Endothelial cell of umbilical vein (primary cell): ENCODE results near the gene FMNL2. TPM values are rescaled to one million over a fixed set of nuclear protein-coding genes. Genes with fewer than 3 reads are reported as not detected.

ENCODE experiments used
- BruUV-seq: library from RNA; stranded (reverse); fragments of 400-500 nt; replicated peaks from 2 replicates; lab custom pipeline; 2021; lab: Mats Ljungman, UMichigan
- CTCF ChIA-PET: fragments of 300-600, 350-600 bp; sonication (Branson Sonifier 250); formaldehyde crosslinking; loops from one replicate; lab custom pipeline; 2021; ENCODE audit warnings: antibody characterized with exemption, inconsistent platforms; lab: Charles Lee
- POLR2A ChIA-PET: fragments of 300-600, 350-600 bp; sonication (Branson Sonifier 250); formaldehyde crosslinking; loops from one replicate; lab custom pipeline; 2021; ENCODE audit warnings: antibody characterized with exemption, inconsistent platforms; lab: Charles Lee
- DNase-seq: peaks from one replicate; pipeline ENCODE4 v3.0.0-alpha.2; 2011; ENCODE audit warnings: low read depth, low spot score
- FAIRE-seq: peaks from 2 replicates; lab custom pipeline; 2011; peaks lifted over from hg19 to GRCh38; lab: Jason Lieb, UNC
- H2AFZ ChIP-seq: 2 replicates; pipeline ENCODE4 v1.6.0; 2012; ENCODE audit warnings: low read depth, low read length, control low read depth, inconsistent platforms
- H3K27ac ChIP-seq: 2 replicates; pipeline ENCODE4 v1.5.1; 2011; ENCODE audit warnings: low read depth, mild to moderate bottlenecking, control low read depth, low read length, moderate library complexity; ENCODE audit not compliant: insufficient read depth
- H3K27me3 ChIP-seq, 2 experiments: 2 replicates each; pipeline versions ENCODE4 v1.6.0 to v1.6.1; 2011; ENCODE audit warnings: low read length in 2 of 2, mixed read lengths in 1 of 2; ENCODE audit not compliant: control insufficient read depth in 2 of 2, insufficient read depth in 2 of 2
- H3K36me3 ChIP-seq, 2 experiments: 2 replicates in 1 of 2; 3 replicates in 1 of 2; pipeline ENCODE4 v1.5.1; 2011; ENCODE audit warnings: low read length in 2 of 2, mild to moderate bottlenecking in 1 of 2, moderate library complexity in 1 of 2; ENCODE audit not compliant: control insufficient read depth in 2 of 2, insufficient read depth in 2 of 2; ENCODE audit errors: extremely low read depth in 1 of 2
- H3K4me1 ChIP-seq: 3 replicates; pipeline ENCODE4 v1.5.1; 2011; ENCODE audit warnings: mild to moderate bottlenecking, low read length; ENCODE audit not compliant: control insufficient read depth, insufficient read depth; ENCODE audit errors: extremely low read depth
- H3K4me2 ChIP-seq: 2 replicates; pipeline ENCODE4 v1.6.1; 2011; ENCODE audit warnings: low read length, control low read depth, mixed read lengths; ENCODE audit not compliant: insufficient read depth
- H3K4me3 ChIP-seq, 3 experiments: fragments of 200-600 bp in 1 of 3; sonication (generic), shearing (Covaris generic) in 1 of 3; replicated peaks in 1 of 3; 2 replicates each; pipeline ENCODE4 v1.5.1; 2011 to 2016; ENCODE audit warnings: control low read depth in 3 of 3, low read length in 3 of 3, mild to moderate bottlenecking in 2 of 3, inconsistent platforms in 1 of 3, low read depth in 1 of 3, moderate library complexity in 1 of 3; ENCODE audit not compliant: insufficient read depth in 1 of 3
- H3K79me2 ChIP-seq: 2 replicates; pipeline ENCODE4 v1.6.0; 2012; ENCODE audit warnings: low read length, inconsistent platforms; ENCODE audit not compliant: control insufficient read depth, insufficient read depth
- H3K9ac ChIP-seq: replicated peaks from 2 replicates; pipeline ENCODE3; 2011; ENCODE audit warnings: low read length, control low read depth; ENCODE audit not compliant: insufficient read depth; ENCODE audit errors: extremely low read depth
- H3K9me1 ChIP-seq: replicated peaks from 3 replicates; pipeline ENCODE4 v1.6.0; 2011; ENCODE audit warnings: mild to moderate bottlenecking, low read length; ENCODE audit not compliant: control insufficient read depth, insufficient read depth; ENCODE audit errors: extremely low read depth
- H3K9me3 ChIP-seq: replicated peaks from 2 replicates; pipeline ENCODE4 v1.5.1; 2012; ENCODE audit warnings: low read length, inconsistent platforms; ENCODE audit not compliant: control insufficient read depth, insufficient read depth
- H4K20me1 ChIP-seq: replicated peaks from 2 replicates; pipeline ENCODE3; 2011; ENCODE audit warnings: mild to moderate bottlenecking, low read length; ENCODE audit not compliant: control insufficient read depth, insufficient read depth; ENCODE audit errors: extremely low read depth
- EZH2 ChIP-seq: IDR thresholded peaks from 2 replicates; pipeline ENCODE4 v1.6.1; 2012; ENCODE audit warnings: borderline replicate concordance, low read depth, mild to moderate bottlenecking, moderate library complexity, low read length, inconsistent platforms; ENCODE audit not compliant: severe bottlenecking
- GATA2 ChIP-seq: IDR thresholded peaks from 2 replicates; pipeline ENCODE4 v1.7.0; 2011; ENCODE audit warnings: low read depth, mild to moderate bottlenecking, moderate library complexity, mixed read lengths, low read length; ENCODE audit not compliant: insufficient read length, insufficient read depth
- JUN ChIP-seq: IDR thresholded peaks from 2 replicates; pipeline ENCODE4 v1.6.1; 2011; ENCODE audit warnings: borderline replicate concordance, low read depth; ENCODE audit not compliant: insufficient read length, insufficient read depth
- MYC ChIP-seq: IDR thresholded peaks from one replicate; pipeline ENCODE4 v1.6.1; 2011; ENCODE audit warnings: mild to moderate bottlenecking, low read depth, low read length
- dilution Hi-C: fragments of 300-500 bp; cut with MboI; formaldehyde crosslinking; loops from one replicate; pipeline ENCODE4 v1.15.0; 2019; ENCODE audit warnings: low sequenced_read_pairs; ENCODE audit not compliant: extremely low pct_ligation_motif_present
- intact Hi-C: fragments of 100-400 bp; cut with micrococcal nuclease; formaldehyde crosslinking; loops from one replicate; pipeline ENCODE4 v1.10.0; 2022
- polyA plus RNA-seq, 4 experiments: library from polyadenylated mRNA; depleted of rRNA in 3 of 4; stranded (reverse) in 3 of 4; unstranded in 1 of 4; fragments of >200 nt; gene quantifications; 2 replicates each; pipeline versions ENCODE4 v1.2.1 to v1.2.3, GENCODE V29; 2011 to 2012; ENCODE audit warnings: missing spikeins in 1 of 4
- total RNA-seq: library from RNA; stranded (reverse); gene quantifications from 2 replicates; pipeline ENCODE4 v1.2.3, GENCODE V29; 2021
- TF ChIP-seq, protein P1 (sequence below), 2 donors: IDR thresholded peaks; 1 replicate in 1 of 2; 2 replicates in 1 of 2; pipeline ENCODE4 v1.5.1; 2011; ENCODE audit warnings: low read length in 2 of 2, mild to moderate bottlenecking in 2 of 2, moderate library complexity in 2 of 2, control low read depth in 1 of 2, inconsistent platforms in 1 of 2, low read depth in 1 of 2; ENCODE audit not compliant: insufficient read depth in 1 of 2; ENCODE audit errors: extremely low read depth in 1 of 2
- TF ChIP-seq, protein P2 (sequence below): IDR thresholded peaks from 2 replicates; pipeline ENCODE4 v1.6.1; 2011; ENCODE audit not compliant: insufficient read depth, insufficient read length

FMNL2 gene
- total and polyA plus RNA-seq, 2 donors (not counting 3 experiments of a cell fraction or from before 2014, with no cell fraction given), result 8.3 to 28.0 TPM

DNA sequence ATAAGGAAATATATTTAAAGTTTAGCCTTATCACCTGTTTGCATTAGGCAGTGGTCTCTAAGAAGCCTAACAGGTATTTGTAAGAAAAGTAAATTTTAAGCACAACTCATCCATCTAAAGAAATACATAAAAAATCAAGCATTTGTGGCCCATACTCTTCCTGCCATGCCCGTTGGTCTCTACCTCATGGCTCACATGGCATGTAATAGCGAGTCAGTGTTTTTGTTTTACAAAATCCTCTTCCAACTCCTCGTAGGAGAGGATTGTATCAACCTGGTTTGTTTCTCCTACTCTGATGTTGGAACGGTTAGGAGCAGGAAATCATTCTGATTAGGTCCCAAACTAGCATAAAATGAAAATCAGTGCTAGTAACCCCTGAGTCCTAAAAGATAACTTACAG is 91.8 kb downstream of the FMNL2 start:
- FAIRE-seq, result no peak
- TF ChIP-seq GATA2 (no peak), MYC (no peak), EZH2 (no peak), JUN (no peak)
- TF ChIP-seq, protein P1, sequence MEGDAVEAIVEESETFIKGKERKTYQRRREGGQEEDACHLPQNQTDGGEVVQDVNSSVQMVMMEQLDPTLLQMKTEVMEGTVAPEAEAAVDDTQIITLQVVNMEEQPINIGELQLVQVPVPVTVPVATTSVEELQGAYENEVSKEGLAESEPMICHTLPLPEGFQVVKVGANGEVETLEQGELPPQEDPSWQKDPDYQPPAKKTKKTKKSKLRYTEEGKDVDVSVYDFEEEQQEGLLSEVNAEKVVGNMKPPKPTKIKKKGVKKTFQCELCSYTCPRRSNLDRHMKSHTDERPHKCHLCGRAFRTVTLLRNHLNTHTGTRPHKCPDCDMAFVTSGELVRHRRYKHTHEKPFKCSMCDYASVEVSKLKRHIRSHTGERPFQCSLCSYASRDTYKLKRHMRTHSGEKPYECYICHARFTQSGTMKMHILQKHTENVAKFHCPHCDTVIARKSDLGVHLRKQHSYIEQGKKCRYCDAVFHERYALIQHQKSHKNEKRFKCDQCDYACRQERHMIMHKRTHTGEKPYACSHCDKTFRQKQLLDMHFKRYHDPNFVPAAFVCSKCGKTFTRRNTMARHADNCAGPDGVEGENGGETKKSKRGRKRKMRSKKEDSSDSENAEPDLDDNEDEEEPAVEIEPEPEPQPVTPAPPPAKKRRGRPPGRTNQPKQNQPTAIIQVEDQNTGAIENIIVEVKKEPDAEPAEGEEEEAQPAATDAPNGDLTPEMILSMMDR (IDR thresholded peaks at IDR 0.05; ENCODE audit: extremely low read depth in 1 of 2, insufficient read depth in 1 of 2, low read depth in 1 of 2, low read length in 2 of 2), result no peak
- TF ChIP-seq, protein P2, sequence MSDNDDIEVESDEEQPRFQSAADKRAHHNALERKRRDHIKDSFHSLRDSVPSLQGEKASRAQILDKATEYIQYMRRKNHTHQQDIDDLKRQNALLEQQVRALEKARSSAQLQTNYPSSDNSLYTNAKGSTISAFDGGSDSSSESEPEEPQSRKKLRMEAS, result no peak

More for the DNA sequence above, 91.8 kb downstream of the FMNL2 start:
- H3K4me3 ChIP-seq, result no peak overlapping the region
- no peak overlapping the region for H3K9ac ChIP-seq
- ChIA-PET CTCF (no interaction called here), POLR2A (no interaction called here)
- no peaks in the 10 kb centered on the region for H3K27me3 ChIP-seq
- H3K9me3 ChIP-seq, result no peaks in the 10 kb centered on the region
- intact Hi-C loops, result no loop called here
- no TSS peak for BruUV-seq
- H3K36me3 ChIP-seq, result no peaks in the 10 kb centered on the region
- no peaks in the 10 kb centered on the region for H4K20me1 ChIP-seq
- H3K9me1 ChIP-seq, result no peaks in the 10 kb centered on the region
- H2AFZ ChIP-seq, result no peak overlapping the region
- no peak overlapping the region for H3K27ac ChIP-seq
- H3K4me2 ChIP-seq, result no peak overlapping the region
- dilution Hi-C loops, result no loop called here
- H3K4me1 ChIP-seq, result peaks cover 7% of the 10 kb centered on the region
- H3K79me2 ChIP-seq, result peaks cover 22% of the 10 kb centered on the region
- DNase-seq, result no peak
